Measurements from ENCODE around the gene STYXL2.

DNA sequence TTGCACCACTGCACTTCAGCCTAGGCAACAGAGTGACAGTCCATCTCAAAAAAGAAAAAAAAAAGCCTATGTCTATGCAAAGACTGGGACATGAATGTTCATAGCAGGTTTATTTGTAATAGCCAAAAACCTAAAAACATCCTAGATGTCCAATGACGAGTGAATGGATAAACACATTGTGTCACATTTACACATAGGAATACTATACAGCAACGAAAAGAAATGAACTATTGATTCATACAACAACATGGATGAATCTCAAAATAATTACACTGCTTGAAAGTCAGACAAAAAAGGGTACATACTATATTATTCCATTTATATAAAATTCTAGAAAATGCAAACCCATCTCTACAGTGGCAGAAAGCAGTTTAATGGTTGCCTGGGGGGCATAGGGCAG, 7.9 kb downstream of the STYXL2 start:
- TF ChIP-seq, protein P1, sequence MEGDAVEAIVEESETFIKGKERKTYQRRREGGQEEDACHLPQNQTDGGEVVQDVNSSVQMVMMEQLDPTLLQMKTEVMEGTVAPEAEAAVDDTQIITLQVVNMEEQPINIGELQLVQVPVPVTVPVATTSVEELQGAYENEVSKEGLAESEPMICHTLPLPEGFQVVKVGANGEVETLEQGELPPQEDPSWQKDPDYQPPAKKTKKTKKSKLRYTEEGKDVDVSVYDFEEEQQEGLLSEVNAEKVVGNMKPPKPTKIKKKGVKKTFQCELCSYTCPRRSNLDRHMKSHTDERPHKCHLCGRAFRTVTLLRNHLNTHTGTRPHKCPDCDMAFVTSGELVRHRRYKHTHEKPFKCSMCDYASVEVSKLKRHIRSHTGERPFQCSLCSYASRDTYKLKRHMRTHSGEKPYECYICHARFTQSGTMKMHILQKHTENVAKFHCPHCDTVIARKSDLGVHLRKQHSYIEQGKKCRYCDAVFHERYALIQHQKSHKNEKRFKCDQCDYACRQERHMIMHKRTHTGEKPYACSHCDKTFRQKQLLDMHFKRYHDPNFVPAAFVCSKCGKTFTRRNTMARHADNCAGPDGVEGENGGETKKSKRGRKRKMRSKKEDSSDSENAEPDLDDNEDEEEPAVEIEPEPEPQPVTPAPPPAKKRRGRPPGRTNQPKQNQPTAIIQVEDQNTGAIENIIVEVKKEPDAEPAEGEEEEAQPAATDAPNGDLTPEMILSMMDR (conservative IDR thresholded peaks at IDR 0.05; ENCODE audit: low read length): no peak
- no peak for TF ChIP-seq EZH2phosphoT487 (IDR thresholded peaks at IDR 0.05; ENCODE audit: borderline replicate concordance, low read depth, low read length)
